ENCODE results near the gene SMIM22.

DNA sequence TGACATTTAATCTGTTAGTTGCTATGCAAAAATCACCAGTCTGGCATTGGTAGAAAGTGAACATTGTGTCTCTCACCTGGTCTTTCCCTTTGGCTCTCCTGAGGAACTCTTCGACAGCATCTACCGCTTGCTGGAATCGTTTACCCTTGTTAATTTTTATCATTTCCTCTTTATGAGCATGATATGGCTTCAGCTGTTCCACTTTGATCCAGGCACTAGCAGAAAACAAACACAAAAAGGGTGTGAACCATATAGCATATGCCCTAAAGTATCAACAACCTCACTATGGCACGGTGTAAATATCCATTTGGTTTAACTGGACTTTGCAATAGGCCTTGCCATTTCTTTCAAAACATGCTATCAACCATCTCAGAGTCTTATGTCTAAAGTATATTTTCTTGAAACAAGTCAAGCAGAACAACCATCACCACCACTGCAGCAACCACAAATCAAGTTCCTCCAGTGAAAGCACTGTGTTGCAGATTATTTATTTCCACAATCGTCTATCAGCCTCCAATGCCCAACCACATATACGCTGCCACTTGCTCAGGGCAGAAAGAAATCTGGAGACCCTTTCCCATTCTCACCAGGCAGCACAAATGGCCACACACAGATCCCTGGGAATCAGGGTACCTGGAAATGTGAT is 37.7 kb downstream of the SMIM22 start:
- TF ChIP-seq, protein P1, sequence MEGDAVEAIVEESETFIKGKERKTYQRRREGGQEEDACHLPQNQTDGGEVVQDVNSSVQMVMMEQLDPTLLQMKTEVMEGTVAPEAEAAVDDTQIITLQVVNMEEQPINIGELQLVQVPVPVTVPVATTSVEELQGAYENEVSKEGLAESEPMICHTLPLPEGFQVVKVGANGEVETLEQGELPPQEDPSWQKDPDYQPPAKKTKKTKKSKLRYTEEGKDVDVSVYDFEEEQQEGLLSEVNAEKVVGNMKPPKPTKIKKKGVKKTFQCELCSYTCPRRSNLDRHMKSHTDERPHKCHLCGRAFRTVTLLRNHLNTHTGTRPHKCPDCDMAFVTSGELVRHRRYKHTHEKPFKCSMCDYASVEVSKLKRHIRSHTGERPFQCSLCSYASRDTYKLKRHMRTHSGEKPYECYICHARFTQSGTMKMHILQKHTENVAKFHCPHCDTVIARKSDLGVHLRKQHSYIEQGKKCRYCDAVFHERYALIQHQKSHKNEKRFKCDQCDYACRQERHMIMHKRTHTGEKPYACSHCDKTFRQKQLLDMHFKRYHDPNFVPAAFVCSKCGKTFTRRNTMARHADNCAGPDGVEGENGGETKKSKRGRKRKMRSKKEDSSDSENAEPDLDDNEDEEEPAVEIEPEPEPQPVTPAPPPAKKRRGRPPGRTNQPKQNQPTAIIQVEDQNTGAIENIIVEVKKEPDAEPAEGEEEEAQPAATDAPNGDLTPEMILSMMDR (IDR thresholded peaks at IDR 0.05) = no peak
- TF ChIP-seq POLR2A (IDR thresholded peaks at IDR 0.05) = no peak

Measured in vagina (tissue), 2 donors.